SK-N-SH (cell line): ENCODE results near the gene NDUFS6. TPM values are rescaled to one million over a fixed set of nuclear protein-coding genes. Genes with fewer than 3 reads are reported as not detected.

Experiments
- CTCF ChIA-PET: fragments of 300-600, 350-600 bp; formaldehyde crosslinking; extraction: SDS; loops from one replicate; lab custom pipeline; 2021; lab: Yijun Ruan, JAX
- POLR2A ChIA-PET: fragments of 350-600 bp; sonication (Branson Sonifier 250); formaldehyde crosslinking; extraction: SDS; loops from one replicate; lab custom pipeline; 2020; ENCODE audit warnings: antibody characterized with exemption, inconsistent platforms; lab: Yijun Ruan, JAX
- DNase-seq: peaks from one replicate; pipeline ENCODE4 v3.0.0; 2012
- H2AFZ ChIP-seq: fragments of 200-600 bp; sonication (generic); 2 replicates; pipeline ENCODE4 v1.8.1; 2016; ENCODE audit warnings: antibody characterized with exemption, mild to moderate bottlenecking, low read depth
- H3F3A ChIP-seq: fragments of 200-600 bp; sonication (generic); replicated peaks from 2 replicates; pipeline ENCODE3; 2016; ENCODE audit warnings: antibody characterized with exemption, mild to moderate bottlenecking; ENCODE audit not compliant: insufficient read depth
- H3K27ac ChIP-seq, 2 experiments: fragments of 200-500 bp in 1 of 2; fragments of 200-600 bp in 1 of 2; sonication (Bioruptor generic) in 1 of 2; sonication (generic), shearing (Covaris generic) in 1 of 2; 2 replicates each; pipeline versions ENCODE4 v1.5.1 to v1.6.1; 2014 to 2016; ENCODE audit warnings: low read depth in 2 of 2, inconsistent platforms in 1 of 2, low read length in 1 of 2, mild to moderate bottlenecking in 1 of 2, mixed read lengths in 1 of 2
- H3K27me3 ChIP-seq: fragments of 200-600 bp; sonication (generic), shearing (Covaris generic); 2 replicates; pipeline ENCODE4 v1.6.1; 2016; ENCODE audit warnings: mixed run types; ENCODE audit not compliant: insufficient read depth
- H3K36me3 ChIP-seq, 2 experiments: fragments of 200-500 bp in 1 of 2; fragments of 200-600 bp in 1 of 2; sonication (Bioruptor generic) in 1 of 2; sonication (generic) in 1 of 2; replicated peaks in 1 of 2; 2 replicates each; pipeline versions ENCODE3 to v1.5.1; 2014 to 2016; ENCODE audit warnings: low read length in 1 of 2, mild to moderate bottlenecking in 1 of 2; ENCODE audit not compliant: insufficient read depth in 2 of 2, control insufficient read depth in 1 of 2
- H3K4me1 ChIP-seq, 2 experiments: fragments of 200-500 bp in 1 of 2; fragments of 200-600 bp in 1 of 2; sonication (Bioruptor generic) in 1 of 2; sonication (generic), shearing (Covaris generic) in 1 of 2; 2 replicates each; pipeline versions ENCODE4 v1.5.1 to v1.6.1; 2014 to 2016; ENCODE audit warnings: low read depth in 1 of 2, low read length in 1 of 2, mixed run types in 1 of 2; ENCODE audit not compliant: insufficient read depth in 2 of 2, control insufficient read depth in 1 of 2
- H3K4me2 ChIP-seq: fragments of 200-600 bp; sonication (generic), shearing (Covaris generic); 2 replicates; pipeline ENCODE4 v1.6.1; 2017; ENCODE audit warnings: mixed run types
- H3K4me3 ChIP-seq, 2 experiments: fragments of 200-500 bp in 1 of 2; fragments of 200-600 bp in 1 of 2; sonication (Bioruptor generic) in 1 of 2; sonication (generic), shearing (Covaris generic) in 1 of 2; 2 replicates each; pipeline versions ENCODE4 v1.5.1 to v1.8.1; 2014 to 2016; ENCODE audit warnings: low read depth in 2 of 2, inconsistent platforms in 1 of 2, low read length in 1 of 2, mild to moderate bottlenecking in 1 of 2, mixed read lengths in 1 of 2, moderate library complexity in 1 of 2
- H3K79me2 ChIP-seq: fragments of 200-600 bp; sonication (generic); 2 replicates; pipeline ENCODE4 v1.8.1; 2017; ENCODE audit warnings: mild to moderate bottlenecking; ENCODE audit not compliant: insufficient read depth
- H3K9ac ChIP-seq: fragments of 200-600 bp; sonication (generic); 2 replicates; pipeline ENCODE4 v1.6.1; 2017; ENCODE audit warnings: mixed run types
- H3K9me2 ChIP-seq: fragments of 200-600 bp; sonication (generic); 2 replicates; pipeline ENCODE4 v1.6.1; 2017; ENCODE audit warnings: mixed run types
- H3K9me3 ChIP-seq: fragments of 200-600 bp; sonication (generic); 2 replicates; pipeline ENCODE4 v1.6.1; 2017; ENCODE audit warnings: mixed run types, mild to moderate bottlenecking, moderate library complexity
- H4K20me1 ChIP-seq: fragments of 200-600 bp; sonication (generic); 2 replicates; pipeline ENCODE4 v1.6.1; 2017; ENCODE audit warnings: mild to moderate bottlenecking, mixed run types; ENCODE audit not compliant: insufficient read depth
- ELF1 ChIP-seq: IDR thresholded peaks from 2 replicates; pipeline ENCODE4 v1.4.0; 2012
- EP300 ChIP-seq, 2 experiments: IDR thresholded peaks; 2 replicates each; pipeline versions ENCODE4 v1.4.0 to v1.6.1; 2012; ENCODE audit warnings: borderline replicate concordance in 1 of 2, low read depth in 1 of 2, low read length in 1 of 2
- FOSL2 ChIP-seq: IDR thresholded peaks from 2 replicates; pipeline ENCODE4 v1.4.0; 2012; ENCODE audit warnings: low read depth, mild to moderate bottlenecking, moderate library complexity, borderline replicate concordance
- FOXJ3 ChIP-seq: sonication (generic); formaldehyde crosslinking; IDR thresholded peaks from 2 replicates; pipeline ENCODE4 v1.5.1; 2020; ENCODE audit warnings: mild to moderate bottlenecking, missing genetic modification reagents
- MEF2A ChIP-seq: IDR thresholded peaks from 2 replicates; pipeline ENCODE4 v1.4.0; 2012; ENCODE audit warnings: low read depth, borderline replicate concordance
- RCOR1 ChIP-seq: fragments of 150-350 bp; IDR thresholded peaks from 2 replicates; pipeline ENCODE4 v1.6.1; 2017; ENCODE audit warnings: antibody characterized with exemption, low read length
- SIN3A ChIP-seq: IDR thresholded peaks from 2 replicates; pipeline ENCODE4 v1.6.1; 2012; ENCODE audit warnings: low read depth, mild to moderate bottlenecking, low read length, moderate library complexity, borderline replicate concordance
- TAF1 ChIP-seq: IDR thresholded peaks from 2 replicates; pipeline ENCODE4 v1.6.1; 2012; ENCODE audit warnings: low read depth, mild to moderate bottlenecking, low read length, moderate library complexity, borderline replicate concordance
- TCF12 ChIP-seq: IDR thresholded peaks from 2 replicates; pipeline ENCODE4 v1.4.0; 2012
- YY1 ChIP-seq: IDR thresholded peaks from 2 replicates; pipeline ENCODE4 v1.4.0; 2012; ENCODE audit warnings: low read depth, mild to moderate bottlenecking
- WGBS: methylation state at CpG from one replicate; pipeline ENCODE4 v1.1.6; 2017; ENCODE audit warnings: low lambda C conversion rate; 5-methylcytosine and 5-hydroxymethylcytosine counted together
- polyA plus RNA-seq, 3 experiments: library from polyadenylated mRNA; depleted of rRNA; stranded (reverse); fragments of >200 nt; gene quantifications; 2 replicates each; pipeline ENCODE4 v1.2.3, GENCODE V29; 2012
- TF ChIP-seq, protein P1 (sequence below): IDR thresholded peaks from 2 replicates; pipeline ENCODE4 v1.4.0; 2012; ENCODE audit warnings: low read depth, borderline replicate concordance
- TF ChIP-seq, protein P2 (sequence below): IDR thresholded peaks from 2 replicates; pipeline ENCODE4 v1.6.1; 2012; ENCODE audit warnings: mild to moderate bottlenecking, low read depth, low read length, moderate library complexity
- TF ChIP-seq, protein P3 (sequence below): IDR thresholded peaks from 2 replicates; pipeline ENCODE4; 2012

Gene NDUFS6
- polyA plus RNA-seq, 1 of the 3 experiments (the other 2 are of a cell fraction), result 316 TPM

DNA sequence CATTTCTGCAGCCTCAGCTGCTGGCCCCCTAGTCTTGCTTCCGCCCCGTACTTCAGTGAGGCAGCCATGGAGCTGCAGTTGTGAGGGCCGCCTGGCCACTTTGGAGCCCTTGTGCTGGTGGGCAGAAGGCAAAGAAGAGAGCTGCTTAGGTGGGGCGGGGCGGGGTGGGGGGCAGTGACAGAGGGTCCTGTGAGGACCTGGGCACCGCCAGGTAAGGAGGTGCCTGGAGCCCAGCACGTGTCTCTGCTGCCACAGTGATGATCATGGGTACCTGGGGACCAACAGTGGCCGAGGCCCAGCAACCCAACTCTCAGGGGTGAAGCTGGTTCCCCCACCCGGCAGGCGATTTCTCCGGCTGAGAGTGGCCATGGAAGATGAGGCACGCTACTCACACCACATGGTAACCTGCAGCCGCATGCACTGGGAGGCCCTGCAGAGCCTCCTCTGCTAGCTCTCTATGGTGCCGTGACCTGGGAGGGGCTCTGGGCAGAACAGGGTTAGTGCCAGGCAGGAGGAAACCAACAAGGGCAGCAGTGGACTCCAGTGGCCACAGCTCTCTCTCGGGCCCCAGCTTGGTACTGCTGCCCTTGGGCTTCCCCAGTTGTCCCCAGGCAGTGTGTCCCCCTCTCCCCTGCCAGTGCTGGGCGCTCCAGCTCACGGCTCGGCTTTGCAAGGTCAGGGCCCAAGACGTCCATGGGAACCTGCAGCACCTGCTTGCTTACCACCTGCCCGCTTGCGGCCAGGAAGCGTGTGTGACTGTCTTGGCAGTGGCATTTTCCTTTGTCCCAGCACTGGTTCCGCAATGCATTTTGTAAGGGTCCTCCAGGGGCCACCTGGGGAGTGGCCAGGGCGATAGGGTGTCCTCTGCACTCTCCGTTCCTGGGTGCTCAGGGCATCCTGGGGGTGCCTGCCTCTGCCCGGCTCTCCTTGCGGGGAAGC, 24.0 kb downstream of the NDUFS6 start:
- no peak overlapping the region for H3K4me2 ChIP-seq
- CTCF ChIA-PET, result no interaction called here
- H2AFZ ChIP-seq, result no peak overlapping the region
- no peaks in the 10 kb centered on the region for H3K4me1 ChIP-seq
- no peaks in the 10 kb centered on the region for H3K27me3 ChIP-seq
- TF ChIP-seq FOSL2 (no peak), YY1 (no peak), ELF1 (no peak), FOXJ3 (CRISPR knock-in tag) (no peak), MEF2A (no peak), SIN3A (no peak), RCOR1 (no peak), TCF12 (no peak), EP300 (IDR thresholded peaks at IDR 0.05; ENCODE audit: borderline replicate concordance in 1 of 2, low read depth in 1 of 2, low read length in 1 of 2) (no peak), TAF1 (no peak)
- TF ChIP-seq, protein P1, sequence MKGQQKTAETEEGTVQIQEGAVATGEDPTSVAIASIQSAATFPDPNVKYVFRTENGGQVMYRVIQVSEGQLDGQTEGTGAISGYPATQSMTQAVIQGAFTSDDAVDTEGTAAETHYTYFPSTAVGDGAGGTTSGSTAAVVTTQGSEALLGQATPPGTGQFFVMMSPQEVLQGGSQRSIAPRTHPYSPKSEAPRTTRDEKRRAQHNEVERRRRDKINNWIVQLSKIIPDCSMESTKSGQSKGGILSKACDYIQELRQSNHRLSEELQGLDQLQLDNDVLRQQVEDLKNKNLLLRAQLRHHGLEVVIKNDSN, result no peak
- TF ChIP-seq, protein P2, sequence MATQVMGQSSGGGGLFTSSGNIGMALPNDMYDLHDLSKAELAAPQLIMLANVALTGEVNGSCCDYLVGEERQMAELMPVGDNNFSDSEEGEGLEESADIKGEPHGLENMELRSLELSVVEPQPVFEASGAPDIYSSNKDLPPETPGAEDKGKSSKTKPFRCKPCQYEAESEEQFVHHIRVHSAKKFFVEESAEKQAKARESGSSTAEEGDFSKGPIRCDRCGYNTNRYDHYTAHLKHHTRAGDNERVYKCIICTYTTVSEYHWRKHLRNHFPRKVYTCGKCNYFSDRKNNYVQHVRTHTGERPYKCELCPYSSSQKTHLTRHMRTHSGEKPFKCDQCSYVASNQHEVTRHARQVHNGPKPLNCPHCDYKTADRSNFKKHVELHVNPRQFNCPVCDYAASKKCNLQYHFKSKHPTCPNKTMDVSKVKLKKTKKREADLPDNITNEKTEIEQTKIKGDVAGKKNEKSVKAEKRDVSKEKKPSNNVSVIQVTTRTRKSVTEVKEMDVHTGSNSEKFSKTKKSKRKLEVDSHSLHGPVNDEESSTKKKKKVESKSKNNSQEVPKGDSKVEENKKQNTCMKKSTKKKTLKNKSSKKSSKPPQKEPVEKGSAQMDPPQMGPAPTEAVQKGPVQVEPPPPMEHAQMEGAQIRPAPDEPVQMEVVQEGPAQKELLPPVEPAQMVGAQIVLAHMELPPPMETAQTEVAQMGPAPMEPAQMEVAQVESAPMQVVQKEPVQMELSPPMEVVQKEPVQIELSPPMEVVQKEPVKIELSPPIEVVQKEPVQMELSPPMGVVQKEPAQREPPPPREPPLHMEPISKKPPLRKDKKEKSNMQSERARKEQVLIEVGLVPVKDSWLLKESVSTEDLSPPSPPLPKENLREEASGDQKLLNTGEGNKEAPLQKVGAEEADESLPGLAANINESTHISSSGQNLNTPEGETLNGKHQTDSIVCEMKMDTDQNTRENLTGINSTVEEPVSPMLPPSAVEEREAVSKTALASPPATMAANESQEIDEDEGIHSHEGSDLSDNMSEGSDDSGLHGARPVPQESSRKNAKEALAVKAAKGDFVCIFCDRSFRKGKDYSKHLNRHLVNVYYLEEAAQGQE, result no peak
- TF ChIP-seq, protein P3, sequence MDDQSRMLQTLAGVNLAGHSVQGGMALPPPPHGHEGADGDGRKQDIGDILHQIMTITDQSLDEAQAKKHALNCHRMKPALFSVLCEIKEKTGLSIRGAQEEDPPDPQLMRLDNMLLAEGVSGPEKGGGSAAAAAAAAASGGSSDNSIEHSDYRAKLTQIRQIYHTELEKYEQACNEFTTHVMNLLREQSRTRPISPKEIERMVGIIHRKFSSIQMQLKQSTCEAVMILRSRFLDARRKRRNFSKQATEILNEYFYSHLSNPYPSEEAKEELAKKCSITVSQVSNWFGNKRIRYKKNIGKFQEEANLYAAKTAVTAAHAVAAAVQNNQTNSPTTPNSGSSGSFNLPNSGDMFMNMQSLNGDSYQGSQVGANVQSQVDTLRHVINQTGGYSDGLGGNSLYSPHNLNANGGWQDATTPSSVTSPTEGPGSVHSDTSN, result no peak
- H3K79me2 ChIP-seq, result no peaks in the 10 kb centered on the region
- 93% methylated on average over 11 of the region's 27 CpGs for WGBS
- POLR2A ChIA-PET, result no interaction called here
- H3K36me3 ChIP-seq, result peaks cover 7 to 23% of the 10 kb centered on the region in 2 experiments
- H3K9me3 ChIP-seq, result no peaks in the 10 kb centered on the region
- no peaks in the 10 kb centered on the region for H3K9me2 ChIP-seq
- no peak overlapping the region for H3K9ac ChIP-seq
- no peaks in the 10 kb centered on the region for H4K20me1 ChIP-seq
- H3F3A ChIP-seq, result no peaks in the 10 kb centered on the region
- no peak for DNase-seq
- H3K27ac ChIP-seq, result no peak overlapping the region
- no peak overlapping the region for H3K4me3 ChIP-seq
